LNCaP clone FGC (cell line): ENCODE data around the gene VCAN.

ENCODE experiments used
- DNase-seq: peaks from one replicate; pipeline ENCODE4 v3.0.0-alpha.2; 2011; ENCODE audit warnings: low read depth
- H3K4me3 ChIP-seq: 2 replicates; pipeline ENCODE4 v1.5.1; 2011; ENCODE audit warnings: mild to moderate bottlenecking, low read depth, low read length, control low read depth
- TF ChIP-seq, protein P1 (sequence below): IDR thresholded peaks from 2 replicates; pipeline ENCODE4 v1.5.1; 2012; ENCODE audit warnings: mild to moderate bottlenecking; ENCODE audit not compliant: control insufficient read depth, insufficient read depth; ENCODE audit errors: extremely low read depth

VCAN gene

GRCh38 chr5:83549076-83549475 lies 77.5 kb downstream of the VCAN start:
- TF ChIP-seq, protein P1, sequence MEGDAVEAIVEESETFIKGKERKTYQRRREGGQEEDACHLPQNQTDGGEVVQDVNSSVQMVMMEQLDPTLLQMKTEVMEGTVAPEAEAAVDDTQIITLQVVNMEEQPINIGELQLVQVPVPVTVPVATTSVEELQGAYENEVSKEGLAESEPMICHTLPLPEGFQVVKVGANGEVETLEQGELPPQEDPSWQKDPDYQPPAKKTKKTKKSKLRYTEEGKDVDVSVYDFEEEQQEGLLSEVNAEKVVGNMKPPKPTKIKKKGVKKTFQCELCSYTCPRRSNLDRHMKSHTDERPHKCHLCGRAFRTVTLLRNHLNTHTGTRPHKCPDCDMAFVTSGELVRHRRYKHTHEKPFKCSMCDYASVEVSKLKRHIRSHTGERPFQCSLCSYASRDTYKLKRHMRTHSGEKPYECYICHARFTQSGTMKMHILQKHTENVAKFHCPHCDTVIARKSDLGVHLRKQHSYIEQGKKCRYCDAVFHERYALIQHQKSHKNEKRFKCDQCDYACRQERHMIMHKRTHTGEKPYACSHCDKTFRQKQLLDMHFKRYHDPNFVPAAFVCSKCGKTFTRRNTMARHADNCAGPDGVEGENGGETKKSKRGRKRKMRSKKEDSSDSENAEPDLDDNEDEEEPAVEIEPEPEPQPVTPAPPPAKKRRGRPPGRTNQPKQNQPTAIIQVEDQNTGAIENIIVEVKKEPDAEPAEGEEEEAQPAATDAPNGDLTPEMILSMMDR, result no peak
- no peak for DNase-seq
- H3K4me3 ChIP-seq, result no peak overlapping the region

DNA sequence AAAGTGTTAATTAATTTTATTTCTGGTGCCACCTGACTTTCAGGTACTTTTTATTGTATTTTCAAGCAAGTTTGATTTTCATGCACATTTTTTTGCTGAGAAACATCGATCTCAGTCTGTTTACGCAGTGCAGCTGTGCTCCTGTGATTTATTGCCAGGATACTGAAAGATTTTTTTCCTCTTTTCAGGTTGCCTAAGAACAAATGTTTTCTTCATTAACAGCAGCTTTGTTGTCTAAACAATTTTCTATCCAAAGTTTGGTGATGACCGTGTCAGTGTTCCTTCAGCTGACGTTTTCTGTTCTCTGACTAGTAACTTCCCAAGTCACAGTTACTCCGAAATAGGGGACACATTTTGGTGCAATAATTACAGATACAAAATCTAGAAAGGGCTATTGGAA lies 78.1 kb downstream of the VCAN start:
- H3K4me3 ChIP-seq, result no peak overlapping the region
- no peak for DNase-seq
- TF ChIP-seq, protein P1, result no peak

- TF ChIP-seq, protein P1, result no peak
- no peak for DNase-seq
- H3K4me3 ChIP-seq, result no peak overlapping the region
Measured at GRCh38 chr5:83551821-83552220, 80.3 kb downstream of the VCAN start.

- TF ChIP-seq, protein P1, result no peak
- no peak for DNase-seq
- no peak overlapping the region for H3K4me3 ChIP-seq
Measured at GRCh38 chr5:83552275-83552674, 80.7 kb downstream of the VCAN start.

- TF ChIP-seq, protein P1, result no peak
Measured at GRCh38 chr5:83553000-83553486, 81.5 kb downstream of the VCAN start.

GRCh38 chr5:83554133-83554532 lies 82.6 kb downstream of the VCAN start:
- H3K4me3 ChIP-seq, result no peak overlapping the region
- no peak for DNase-seq
- TF ChIP-seq, protein P1, result no peak

More at GRCh38 chr5:83553000-83553486, 81.5 kb downstream of the VCAN start:
- H3K4me3 ChIP-seq, result no peak overlapping the region
- no peak for DNase-seq

DNA sequence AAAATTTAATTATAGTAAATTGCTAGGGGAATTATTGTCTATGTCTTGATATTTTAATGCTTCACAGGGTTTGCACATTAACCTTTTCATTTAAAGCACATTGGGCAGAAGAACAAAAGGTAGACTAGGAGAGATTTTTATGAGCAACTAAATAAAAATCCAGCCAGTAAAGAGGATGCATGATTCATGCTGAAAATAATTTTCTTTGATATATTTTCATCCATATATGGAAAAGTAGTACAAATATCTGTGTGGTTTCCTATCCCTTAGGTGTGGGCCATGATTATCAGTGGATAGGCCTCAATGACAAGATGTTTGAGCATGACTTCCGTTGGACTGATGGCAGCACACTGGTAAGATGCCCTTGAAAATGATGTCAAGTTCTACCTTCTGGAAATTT lies 83.1 kb downstream of the VCAN start:
- DNase-seq, result no peak
- TF ChIP-seq, protein P1, result no peak
- H3K4me3 ChIP-seq, result no peak overlapping the region
